T-helper 2 cell treated with Interferon-gamma antibody and Interleukin-4, amounts not matched to agents 5 μg/mL and 100 μg/mL, for 36 hours (primary cell): ENCODE measurements around the gene ZNF582.
"Not testable (repeated sequence)": the region's sequence is repeated elsewhere in the genome, so short reads cannot be mapped to it uniquely, and the experiment has no call there.

ENCODE experiments used
- DNase-seq: peaks from one replicate; pipeline ENCODE4 v3.0.0; 2021; ENCODE audit warnings: low spot score
- H3K27ac Mint-ChIP-seq: one replicate; pipeline ENCODE4 v1.8.0; 2021; ENCODE audit warnings: mild to moderate bottlenecking, mixed read lengths
- H3K27me3 Mint-ChIP-seq: one replicate; pipeline ENCODE4 v1.8.0; 2021; ENCODE audit warnings: low read depth, mixed read lengths
- H3K36me3 Mint-ChIP-seq: one replicate; pipeline ENCODE4 v1.8.0; 2021; ENCODE audit warnings: low read depth, mixed read lengths
- H3K4me1 Mint-ChIP-seq: one replicate; pipeline ENCODE4 v1.8.0; 2021; ENCODE audit warnings: low read depth, mixed read lengths
- H3K4me3 Mint-ChIP-seq: one replicate; pipeline ENCODE4 v1.8.0; 2022; ENCODE audit warnings: mild to moderate bottlenecking, moderate library complexity, mixed read lengths
- H3K9me3 Mint-ChIP-seq: one replicate; pipeline ENCODE4 v1.8.0; 2021; ENCODE audit warnings: mixed read lengths

ZNF582 gene

DNA sequence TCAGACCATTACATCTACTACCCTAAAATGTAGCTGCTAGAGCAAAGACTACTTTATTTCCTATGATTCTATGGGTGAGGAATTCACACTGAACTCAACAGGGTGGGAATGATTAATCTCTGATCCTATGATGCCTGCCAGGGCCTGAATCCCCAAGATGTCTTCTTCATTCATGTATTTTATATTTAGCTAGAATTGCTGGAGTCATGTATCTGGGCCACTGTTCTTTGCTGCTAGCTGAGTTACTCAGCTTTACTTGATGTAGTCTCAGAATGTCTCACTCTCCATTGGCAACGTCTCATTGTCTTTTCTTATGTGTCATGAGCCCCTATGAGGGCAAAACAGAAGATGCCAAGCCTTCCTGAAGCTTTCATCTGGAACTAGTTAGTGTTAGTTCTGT lies 21.1 kb downstream of the ZNF582 start:
- peaks cover 51% of the 10 kb centered on the region for H3K36me3 Mint-ChIP-seq
- peaks cover 6% of the 10 kb centered on the region for H3K4me1 Mint-ChIP-seq
- no peak overlapping the region for H3K27ac Mint-ChIP-seq

DNA sequence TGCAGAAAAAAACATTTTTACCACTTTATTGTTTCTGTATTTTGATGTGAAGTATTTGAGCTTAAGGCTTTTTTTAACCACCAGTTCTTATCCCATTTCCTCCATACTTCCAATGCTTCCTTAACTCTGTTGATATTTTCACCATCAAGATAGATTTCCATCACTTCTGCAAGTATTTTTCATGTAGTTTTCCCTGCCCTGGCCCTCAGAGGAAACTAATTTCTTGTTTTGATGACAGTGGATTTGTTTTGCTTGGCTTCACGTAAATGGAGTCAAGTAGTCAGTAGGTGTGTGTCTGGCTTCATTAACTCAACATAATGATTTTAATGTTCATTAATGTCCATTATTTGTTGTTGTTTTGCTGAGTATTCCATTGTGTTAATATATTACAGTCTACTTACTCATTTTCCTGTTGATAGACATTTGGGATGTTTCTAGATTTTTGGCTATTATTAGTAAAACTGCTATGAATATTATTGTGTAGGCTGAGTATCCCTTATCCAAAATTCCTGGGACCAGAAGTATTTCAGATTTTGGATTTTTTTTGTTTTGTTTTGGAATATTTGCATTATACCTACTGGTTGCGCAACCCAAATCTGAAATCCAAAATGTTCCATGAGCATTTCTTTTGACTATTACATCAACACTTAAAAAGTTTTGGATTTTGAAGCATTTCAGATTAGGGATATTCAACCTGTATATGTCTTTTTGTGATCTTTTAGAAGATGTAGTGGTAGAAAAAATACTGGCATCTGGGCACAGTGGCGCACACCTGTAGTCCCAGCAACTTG lies 23.3 kb downstream of the ZNF582 start:
- H3K27ac Mint-ChIP-seq: no peak overlapping the region
- peak overlapping the region; percentile 32 for H3K4me3 Mint-ChIP-seq
- H3K36me3 Mint-ChIP-seq: peaks cover 35% of the 10 kb centered on the region
- no peaks in the 10 kb centered on the region for H3K27me3 Mint-ChIP-seq
- peaks cover 6% of the 10 kb centered on the region for H3K4me1 Mint-ChIP-seq
- peaks cover 76% of the 10 kb centered on the region for H3K9me3 Mint-ChIP-seq
- DNase-seq: no peak

More for the DNA sequence above, 21.1 kb downstream of the ZNF582 start:
- peaks cover 75% of the 10 kb centered on the region for H3K9me3 Mint-ChIP-seq
- no peak overlapping the region for H3K4me3 Mint-ChIP-seq
- DNase-seq: no peak
- H3K27me3 Mint-ChIP-seq: no peaks in the 10 kb centered on the region

DNA sequence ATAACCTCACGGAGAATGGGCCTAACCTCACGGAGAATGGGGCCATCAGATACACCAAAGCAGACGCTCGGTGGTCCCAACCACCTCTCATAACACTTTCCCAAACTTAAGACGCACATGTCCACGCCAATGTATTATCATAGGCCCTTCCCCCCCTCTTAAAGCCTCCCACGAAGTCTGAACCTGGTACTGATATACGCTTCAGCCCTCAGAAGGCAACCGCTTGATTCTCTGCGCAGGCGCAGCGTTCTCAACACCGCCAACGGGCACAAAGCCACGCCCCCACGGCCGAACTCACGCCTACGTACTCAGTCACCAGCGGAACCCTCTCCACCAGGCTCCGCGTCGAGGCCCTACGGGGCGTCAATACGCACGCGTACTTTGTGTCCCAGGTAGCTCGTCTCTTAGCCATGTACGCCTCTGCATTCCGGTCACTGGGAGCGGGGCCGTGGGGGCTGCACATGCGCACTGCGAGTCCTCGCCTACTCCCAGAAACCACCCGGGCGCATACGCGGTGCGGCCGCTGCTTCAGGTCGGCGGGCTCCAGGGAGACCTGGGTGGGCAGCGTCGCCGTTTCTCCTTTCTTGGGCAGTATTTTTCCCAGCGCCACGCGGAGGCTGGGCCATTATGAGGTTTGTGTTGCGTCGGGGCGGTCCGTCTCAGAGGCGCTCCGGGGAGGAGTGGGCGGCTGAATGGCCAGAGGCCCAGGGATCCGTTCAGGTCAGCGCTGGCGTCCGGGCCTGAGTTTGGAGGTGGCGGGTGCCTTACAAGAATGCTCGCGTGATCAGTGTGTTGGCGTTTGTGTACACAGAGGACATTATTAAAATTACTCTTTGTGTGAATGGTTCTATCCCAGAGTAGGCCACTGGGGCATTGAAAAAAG lies 25.3 kb downstream of the ZNF582 start:
- H3K27ac Mint-ChIP-seq: peak overlapping the region; percentile 65
- peaks cover 6% of the 10 kb centered on the region for H3K4me1 Mint-ChIP-seq
- no peaks in the 10 kb centered on the region for H3K27me3 Mint-ChIP-seq
- H3K9me3 Mint-ChIP-seq: peaks cover 72% of the 10 kb centered on the region
- DNase-seq: peak; percentile 72
- peaks cover 17% of the 10 kb centered on the region for H3K36me3 Mint-ChIP-seq
- peak overlapping the region; percentile 84 for H3K4me3 Mint-ChIP-seq

DNA sequence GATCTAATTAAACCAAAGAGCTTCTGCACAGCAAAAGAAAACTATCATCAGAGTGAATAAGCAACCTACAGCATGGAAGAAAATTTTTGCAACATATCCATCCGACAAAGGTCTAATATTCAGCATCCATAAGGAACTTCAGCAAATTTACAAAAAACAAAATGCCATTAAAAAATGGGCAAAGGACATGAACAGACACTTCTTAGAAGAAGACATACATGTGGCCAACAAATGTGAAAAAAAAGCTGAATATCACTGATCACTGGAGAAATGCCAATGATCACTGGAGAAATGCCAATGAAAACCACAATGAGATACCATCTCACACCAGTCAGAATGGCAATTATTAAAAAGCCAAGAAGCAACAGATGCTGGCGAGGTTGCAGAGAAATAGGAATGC lies 32.5 kb downstream of the ZNF582 start:
- H3K4me3 Mint-ChIP-seq: no peak overlapping the region
- peaks cover 67% of the 10 kb centered on the region for H3K9me3 Mint-ChIP-seq
- no peaks in the 10 kb centered on the region for H3K27me3 Mint-ChIP-seq
- H3K36me3 Mint-ChIP-seq: no peaks in the 10 kb centered on the region
- H3K4me1 Mint-ChIP-seq: no peaks in the 10 kb centered on the region
- H3K27ac Mint-ChIP-seq: no peak overlapping the region
- DNase-seq: no peak

DNA sequence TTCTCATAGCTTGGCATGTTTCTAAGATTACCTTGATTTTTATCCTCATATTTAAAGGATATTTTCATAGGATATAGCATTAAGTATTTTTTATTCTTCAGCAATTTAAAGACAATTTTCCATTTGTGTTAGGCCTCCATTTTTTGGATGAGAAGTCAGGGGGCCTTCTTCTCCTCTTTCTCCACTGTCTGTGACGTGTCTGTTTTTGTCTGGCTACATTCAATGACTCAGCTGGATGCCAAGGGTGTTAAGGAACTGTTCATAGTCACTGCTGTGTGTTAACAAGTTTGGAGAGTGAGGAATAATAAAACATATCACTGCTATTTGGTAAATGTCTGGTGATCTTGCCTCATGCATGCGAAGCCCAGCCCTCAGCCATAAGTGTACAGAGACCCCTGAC lies 36.4 kb downstream of the ZNF582 start:
- Mint-ChIP-seq H3K4me3 (no peak overlapping the region), H3K27me3 (no peaks in the 10 kb centered on the region), H3K9me3 (peaks cover 42% of the 10 kb centered on the region), H3K4me1 (no peaks in the 10 kb centered on the region), H3K27ac (no peak overlapping the region), H3K36me3 (no peaks in the 10 kb centered on the region)
- DNase-seq: no peak

DNA sequence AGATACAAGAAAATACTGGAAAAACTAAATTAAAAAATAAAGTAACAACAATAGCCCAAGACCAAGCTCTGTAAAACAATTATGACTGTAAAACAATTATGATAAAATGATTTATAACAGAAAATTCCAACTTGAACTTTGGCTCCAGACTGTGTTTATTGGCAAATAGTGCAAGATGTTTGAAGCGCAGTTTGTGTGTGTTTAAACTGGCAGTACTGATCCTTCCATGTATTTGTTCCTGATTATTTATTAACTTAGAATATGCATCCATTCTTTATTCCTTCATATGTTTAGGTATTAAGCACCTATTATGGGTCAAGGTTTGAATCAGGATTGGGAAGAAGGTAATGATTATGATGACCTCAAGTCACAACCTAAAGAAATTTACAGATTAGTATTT lies 37.8 kb downstream of the ZNF582 start:
- H3K27me3 Mint-ChIP-seq: no peaks in the 10 kb centered on the region
- no peaks in the 10 kb centered on the region for H3K36me3 Mint-ChIP-seq
- H3K4me1 Mint-ChIP-seq: no peaks in the 10 kb centered on the region
- no peak for DNase-seq
- H3K4me3 Mint-ChIP-seq: no peak overlapping the region
- peaks cover 31% of the 10 kb centered on the region for H3K9me3 Mint-ChIP-seq
- H3K27ac Mint-ChIP-seq: no peak overlapping the region

DNA sequence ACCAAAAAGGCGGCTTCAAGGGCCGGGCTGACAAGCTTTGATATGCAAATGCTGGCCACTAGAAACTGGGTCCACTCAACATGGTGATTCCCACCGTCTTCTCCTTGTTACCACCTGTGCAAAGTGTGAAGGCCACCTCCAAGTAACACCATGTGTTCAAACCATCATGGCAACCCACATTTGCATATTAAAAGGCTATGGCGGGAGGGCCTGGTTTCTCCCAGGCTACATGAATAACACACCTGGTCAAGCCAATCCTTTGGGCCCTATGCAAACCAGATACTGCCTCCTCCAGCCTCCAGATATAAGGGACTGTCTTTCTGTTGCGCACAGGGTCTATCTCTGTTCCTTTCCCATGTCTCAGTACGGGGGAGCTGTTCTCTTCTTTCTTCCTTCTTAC lies 42.1 kb downstream of the ZNF582 start:
- Mint-ChIP-seq H3K27ac (no peak overlapping the region), H3K36me3 (no peaks in the 10 kb centered on the region), H3K4me3 (no peak overlapping the region), H3K27me3 (no peaks in the 10 kb centered on the region), H3K9me3 (no peaks in the 10 kb centered on the region), H3K4me1 (no peaks in the 10 kb centered on the region)
- DNase-seq: no peak

DNA sequence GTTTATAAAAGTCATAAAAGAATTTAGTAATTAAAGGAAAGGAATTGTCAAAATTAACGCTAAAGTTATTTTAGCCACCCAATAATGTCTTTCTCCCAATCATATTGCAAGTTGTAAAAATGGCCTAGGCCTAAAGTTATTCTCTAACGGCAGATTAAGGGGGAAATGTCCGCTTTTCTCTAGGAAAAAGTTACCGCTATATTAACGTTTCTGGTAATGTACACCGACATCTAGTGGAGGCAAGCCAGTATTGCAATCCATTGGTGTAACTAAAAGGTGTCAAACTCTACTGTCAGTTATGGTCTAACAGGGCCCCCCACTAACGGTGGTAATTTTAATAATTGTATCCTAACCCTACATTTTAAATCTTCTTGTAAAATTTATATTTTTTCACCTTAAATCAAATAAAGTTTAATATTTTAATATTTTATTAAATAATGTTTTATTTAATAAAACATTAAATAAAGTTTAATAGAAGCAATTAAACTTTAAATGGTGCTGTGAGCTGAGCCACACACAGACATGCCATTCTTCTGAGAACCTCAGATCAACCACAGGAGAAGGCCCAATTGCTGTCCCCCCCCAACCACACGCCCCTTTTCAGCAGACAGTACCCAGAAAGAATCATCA lies 42.8 kb downstream of the ZNF582 start:
- no peaks in the 10 kb centered on the region for H3K4me1 Mint-ChIP-seq
- no peaks in the 10 kb centered on the region for H3K27me3 Mint-ChIP-seq
- no peaks in the 10 kb centered on the region for H3K9me3 Mint-ChIP-seq
- H3K36me3 Mint-ChIP-seq: no peaks in the 10 kb centered on the region
- H3K4me3 Mint-ChIP-seq: no peak overlapping the region
- DNase-seq: peak; percentile 7
- no peak overlapping the region for H3K27ac Mint-ChIP-seq

DNA sequence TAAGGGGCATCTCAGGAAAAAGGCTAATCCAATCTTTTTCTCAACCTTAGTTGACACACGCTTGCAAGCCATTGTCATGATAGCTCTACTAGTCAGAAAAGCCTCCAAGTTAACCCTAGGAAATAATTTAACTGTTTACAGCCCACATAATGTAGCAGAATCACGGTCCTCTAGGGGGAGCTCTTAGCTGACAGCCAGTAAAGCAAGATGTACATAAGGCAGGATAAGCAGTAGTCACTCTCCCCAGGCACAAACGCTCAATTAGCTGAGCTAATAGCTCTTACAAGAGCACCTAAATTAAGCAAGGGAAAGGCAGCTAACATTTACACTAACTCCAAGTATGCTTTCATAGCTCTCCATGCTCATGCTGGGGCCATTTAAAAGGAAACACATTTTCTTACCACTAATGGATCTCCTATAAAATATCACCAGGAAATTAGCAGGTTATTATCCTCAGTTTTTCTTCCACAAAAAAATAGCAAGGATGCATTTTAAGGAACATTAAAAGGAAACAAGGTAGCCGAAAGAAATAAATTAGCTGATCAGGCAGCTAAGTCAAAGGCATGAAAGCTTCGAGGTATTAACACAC lies 45.0 kb downstream of the ZNF582 start:
- H3K4me3 Mint-ChIP-seq: no peak overlapping the region
- H3K36me3 Mint-ChIP-seq: no peaks in the 10 kb centered on the region

DNA sequence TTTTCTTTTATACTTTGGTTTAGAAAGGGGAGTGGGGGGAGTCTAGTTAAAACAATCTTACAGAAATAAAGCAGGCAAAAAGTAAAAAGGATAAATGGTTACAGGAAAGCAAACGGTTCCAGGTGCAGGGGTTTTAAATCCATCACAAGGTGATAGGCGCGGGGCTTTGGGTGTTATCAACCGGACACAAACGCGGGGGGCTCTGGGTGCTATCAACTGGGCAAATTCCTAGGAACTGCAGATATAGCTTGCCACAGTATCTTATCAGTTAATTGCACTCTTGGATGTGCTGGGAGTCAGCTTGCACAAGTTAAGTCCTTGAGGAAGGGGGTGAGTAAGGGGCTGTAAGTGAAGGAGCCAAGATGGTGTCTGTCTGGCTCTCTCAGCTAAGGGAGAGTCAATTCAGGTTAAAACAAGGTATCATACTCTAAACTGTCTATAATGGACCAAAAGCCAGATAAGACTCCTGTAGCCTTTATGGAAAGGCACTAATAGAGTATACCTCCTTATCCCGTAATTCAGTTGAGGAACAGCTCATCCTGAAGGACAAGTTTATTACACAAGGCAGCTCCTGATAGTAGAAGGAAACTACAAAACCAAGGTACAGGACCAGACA lies 46.1 kb downstream of the ZNF582 start:
- no peaks in the 10 kb centered on the region for H3K27me3 Mint-ChIP-seq
- no peak overlapping the region for H3K4me3 Mint-ChIP-seq

More for the DNA sequence above, 45.0 kb downstream of the ZNF582 start:
- Mint-ChIP-seq H3K4me1 (no peaks in the 10 kb centered on the region), H3K9me3 (peaks cover under 1% of the 10 kb centered on the region), H3K27me3 (no peaks in the 10 kb centered on the region), H3K27ac (no peak overlapping the region)
- peak; percentile 5 for DNase-seq

DNA sequence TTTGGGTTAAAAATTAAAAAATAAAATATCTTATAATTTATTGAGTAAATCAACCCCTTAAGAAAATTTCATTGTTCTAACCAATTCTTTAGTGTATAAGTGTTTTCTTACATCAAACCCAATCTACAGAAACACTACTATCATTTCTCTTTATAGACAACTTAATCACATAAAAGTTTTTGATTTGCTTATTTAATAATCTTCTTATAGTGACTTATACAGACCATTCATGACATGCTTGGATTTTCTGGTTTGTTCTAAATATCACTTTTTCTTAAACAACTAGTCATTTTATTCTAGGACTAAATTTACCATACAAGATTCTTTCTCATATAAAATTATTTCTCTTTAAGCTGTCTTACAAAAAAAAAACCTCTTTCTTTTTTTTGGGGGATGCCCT lies 51.4 kb downstream of the ZNF582 start:
- no peaks in the 10 kb centered on the region for H3K27me3 Mint-ChIP-seq
- no peak for DNase-seq
- H3K27ac Mint-ChIP-seq: no peak overlapping the region
- H3K36me3 Mint-ChIP-seq: no peaks in the 10 kb centered on the region
- H3K4me1 Mint-ChIP-seq: no peaks in the 10 kb centered on the region
- no peak overlapping the region for H3K4me3 Mint-ChIP-seq
- peaks cover 38% of the 10 kb centered on the region for H3K9me3 Mint-ChIP-seq

More for the DNA sequence above, 46.1 kb downstream of the ZNF582 start:
- H3K36me3 Mint-ChIP-seq: no peaks in the 10 kb centered on the region
- no peak for DNase-seq
- H3K4me1 Mint-ChIP-seq: no peaks in the 10 kb centered on the region
- no peak overlapping the region for H3K27ac Mint-ChIP-seq
- peaks cover 12% of the 10 kb centered on the region for H3K9me3 Mint-ChIP-seq

DNA sequence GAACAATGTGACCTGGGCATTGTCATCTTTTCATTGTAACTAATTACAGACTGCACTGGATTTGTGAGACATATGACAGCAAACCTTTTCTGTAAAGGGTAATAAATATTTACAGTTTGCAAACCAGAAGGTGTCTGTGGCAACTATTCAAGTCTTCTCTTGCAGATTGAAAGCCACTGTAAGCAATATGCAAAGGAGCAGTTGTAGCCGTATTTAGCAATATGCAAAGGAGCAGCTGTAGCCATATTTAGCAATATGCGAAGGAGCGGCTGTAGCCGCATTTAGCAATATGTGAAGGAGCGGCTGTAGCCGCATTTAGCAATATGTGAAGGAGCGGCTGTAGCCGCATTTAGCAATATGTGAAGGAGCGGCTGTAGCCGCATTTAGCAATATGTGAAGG lies 54.3 kb downstream of the ZNF582 start:
- not testable (repeated sequence) for H3K4me3 Mint-ChIP-seq, H3K27ac Mint-ChIP-seq, DNase-seq, H3K36me3 Mint-ChIP-seq, H3K27me3 Mint-ChIP-seq, H3K4me1 Mint-ChIP-seq
- peaks cover 38% of the 10 kb centered on the region for H3K9me3 Mint-ChIP-seq

DNA sequence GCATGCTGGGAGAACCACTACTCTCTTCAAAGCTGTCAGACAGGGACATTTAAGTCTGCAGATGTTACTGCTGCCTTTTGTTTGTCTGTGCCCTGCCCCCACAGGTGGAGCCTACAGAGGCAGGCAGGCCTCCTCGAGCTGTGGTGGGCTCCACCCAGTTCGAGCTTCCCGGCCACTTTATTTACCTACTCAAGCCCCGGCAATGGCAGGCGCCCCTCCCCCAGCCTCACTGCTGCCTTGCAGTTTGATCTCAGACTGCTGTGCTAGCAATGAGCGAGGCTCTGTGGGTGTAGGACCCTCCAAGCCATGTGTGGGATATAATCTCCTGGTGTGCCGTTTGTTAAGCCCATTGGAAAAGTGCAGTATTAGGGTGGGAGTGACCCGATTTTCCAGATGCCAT lies 56.3 kb downstream of the ZNF582 start:
- not testable (repeated sequence) for DNase-seq, H3K36me3 Mint-ChIP-seq, H3K4me1 Mint-ChIP-seq, H3K4me3 Mint-ChIP-seq, H3K27me3 Mint-ChIP-seq, H3K27ac Mint-ChIP-seq
- H3K9me3 Mint-ChIP-seq: peaks cover 26% of the 10 kb centered on the region
